Thyroid gland (tissue), 4 donors: ENCODE results near the gene IER5L. TPM values are rescaled to one million over a fixed set of nuclear protein-coding genes. Genes with fewer than 3 reads are reported as not detected.

Experiments used
- DNase-seq, 2 donors: peaks; one replicate each; pipeline ENCODE4 v3.0.0-alpha.2; 2019
- H3K27ac ChIP-seq, 3 donors: fragments of 200-600 bp; sonication (generic); 1 replicate in 2 of 3; 2 replicates in 1 of 3; pipeline ENCODE4 v1.5.1; 2016 to 2019; ENCODE audit warnings: mild to moderate bottlenecking in 1 of 3, moderate library complexity in 1 of 3
- H3K27me3 ChIP-seq: fragments of 200-600 bp; sonication (generic); one replicate; pipeline ENCODE4 v1.5.1; 2019
- H3K36me3 ChIP-seq, 2 donors: fragments of 200-600 bp; sonication (generic); one replicate each; pipeline ENCODE4 v1.5.1; 2016 to 2019
- H3K4me1 ChIP-seq, 2 donors: fragments of 200-600 bp; sonication (generic); one replicate each; pipeline ENCODE4 v1.5.1; 2017 to 2019
- H3K4me3 ChIP-seq, 3 donors: fragments of 200-600 bp; sonication (generic); replicated peaks in 1 of 3; 1 replicate in 2 of 3; 2 replicates in 1 of 3; pipeline ENCODE4 v1.5.1; 2016; ENCODE audit warnings: mild to moderate bottlenecking in 1 of 3
- H3K9me3 ChIP-seq: fragments of 200-600 bp; sonication (generic); one replicate; pipeline ENCODE4 v1.5.1; 2017
- POLR2A ChIP-seq, 2 donors: fragments of 450-650 bp; IDR thresholded peaks; one replicate each; pipeline ENCODE4 v1.6.1; 2017; ENCODE audit warnings: antibody characterized with exemption in 2 of 2, mild to moderate bottlenecking in 2 of 2, moderate library complexity in 1 of 2
- WGBS, 2 donors: methylation state at CpG; one replicate each; pipeline ENCODE4 v1.1.5; 2017; 5-methylcytosine and 5-hydroxymethylcytosine counted together
- intact Hi-C: fragments of 100-400 bp; cut with DNase I; formaldehyde crosslinking; loops from one replicate; pipeline ENCODE4 v1.15.1; 2023
- total RNA-seq, 4 donors: library from RNA; depleted of rRNA; stranded (reverse); fragments of >200 nt; gene quantifications; one replicate each; pipeline ENCODE4 v1.2.3, GENCODE V29; 2016
- TF ChIP-seq, protein P1 (sequence below), 6 experiments: fragments of 200-600 bp in 3 of 6; fragments of 450-650 bp in 3 of 6; sonication (generic) in 3 of 6; IDR thresholded peaks; one replicate each; pipeline ENCODE4 v1.5.1; 2016 to 2019; ENCODE audit warnings: antibody characterized with exemption in 6 of 6, mild to moderate bottlenecking in 2 of 6, inconsistent platforms in 1 of 6, moderate library complexity in 1 of 6

Gene IER5L
- total RNA-seq, 4 donors from 2014 or later: 7.8 to 20.2 (median 12.6) TPM

- peaks cover 38 to 61% of the 10 kb centered on the region in 2 donors for H3K4me1 ChIP-seq
- no peaks in the 10 kb centered on the region for H3K9me3 ChIP-seq
- H3K27ac ChIP-seq: peak overlapping the region; percentile 98 to 100 (median 100)
- 77 to 79% methylated on average over 8 to 9 of the region's 9 CpGs for WGBS, 2 donors
- no peak overlapping the region for H3K4me3 ChIP-seq
- TF ChIP-seq, protein P1, sequence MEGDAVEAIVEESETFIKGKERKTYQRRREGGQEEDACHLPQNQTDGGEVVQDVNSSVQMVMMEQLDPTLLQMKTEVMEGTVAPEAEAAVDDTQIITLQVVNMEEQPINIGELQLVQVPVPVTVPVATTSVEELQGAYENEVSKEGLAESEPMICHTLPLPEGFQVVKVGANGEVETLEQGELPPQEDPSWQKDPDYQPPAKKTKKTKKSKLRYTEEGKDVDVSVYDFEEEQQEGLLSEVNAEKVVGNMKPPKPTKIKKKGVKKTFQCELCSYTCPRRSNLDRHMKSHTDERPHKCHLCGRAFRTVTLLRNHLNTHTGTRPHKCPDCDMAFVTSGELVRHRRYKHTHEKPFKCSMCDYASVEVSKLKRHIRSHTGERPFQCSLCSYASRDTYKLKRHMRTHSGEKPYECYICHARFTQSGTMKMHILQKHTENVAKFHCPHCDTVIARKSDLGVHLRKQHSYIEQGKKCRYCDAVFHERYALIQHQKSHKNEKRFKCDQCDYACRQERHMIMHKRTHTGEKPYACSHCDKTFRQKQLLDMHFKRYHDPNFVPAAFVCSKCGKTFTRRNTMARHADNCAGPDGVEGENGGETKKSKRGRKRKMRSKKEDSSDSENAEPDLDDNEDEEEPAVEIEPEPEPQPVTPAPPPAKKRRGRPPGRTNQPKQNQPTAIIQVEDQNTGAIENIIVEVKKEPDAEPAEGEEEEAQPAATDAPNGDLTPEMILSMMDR (IDR thresholded peaks at IDR 0.05): no peak
- no peak for TF ChIP-seq POLR2A (IDR thresholded peaks at IDR 0.05)
- no peak for DNase-seq
- no peaks in the 10 kb centered on the region for H3K27me3 ChIP-seq
- intact Hi-C loops: loop anchor here (5.0 kb wide), 1 partner anchor 474 kb away; no protein-coding TSS in a partner anchor
- H3K36me3 ChIP-seq: peaks cover 20 to 24% of the 10 kb centered on the region in 2 donors
Measured at GRCh38 chr9:129138144-129138462, 40.0 kb downstream of the IER5L start.

DNA sequence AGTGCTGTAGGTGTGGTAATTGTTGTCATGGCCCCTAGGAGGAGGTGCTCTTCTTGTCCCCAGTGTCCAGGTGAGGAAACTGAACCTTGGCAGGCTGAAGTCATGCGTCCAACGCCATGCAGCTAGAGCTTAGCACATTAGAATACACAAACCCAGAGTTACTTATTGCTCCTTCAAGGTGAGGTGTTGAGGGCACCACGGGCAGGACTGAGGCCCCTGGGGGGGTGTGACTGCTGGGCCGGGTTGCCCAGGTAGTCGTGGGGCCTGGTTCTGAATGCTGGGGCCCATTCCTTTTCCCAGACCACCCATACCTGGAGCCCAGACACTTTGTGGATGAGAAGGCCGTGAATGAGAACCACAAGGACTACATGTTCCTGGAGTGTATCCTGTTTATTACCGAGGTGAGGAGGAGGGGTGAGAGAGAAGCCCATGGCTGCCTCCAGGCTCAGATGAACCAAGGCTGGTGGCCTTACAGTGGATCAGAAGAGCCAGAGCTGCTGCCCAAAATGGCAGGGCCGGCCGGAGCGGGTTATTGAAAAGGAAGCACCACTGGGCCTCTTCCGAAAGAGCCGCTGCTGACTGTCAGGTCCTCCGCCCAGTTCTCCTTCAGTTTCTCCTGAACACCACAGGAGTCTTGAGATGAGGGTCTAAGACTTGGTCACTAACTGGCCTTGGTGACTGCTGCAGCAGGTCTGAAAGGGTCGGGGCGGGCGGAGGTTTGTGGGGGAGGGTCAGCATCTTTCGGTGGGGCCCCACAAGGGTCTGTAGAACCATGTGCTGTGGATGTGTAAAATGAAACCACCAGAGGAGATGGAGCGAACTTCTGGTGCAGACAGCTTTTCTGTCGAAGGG lies 40.5 kb downstream of the IER5L start:
- H3K27me3 ChIP-seq: no peaks in the 10 kb centered on the region
- no peaks in the 10 kb centered on the region for H3K9me3 ChIP-seq
- peaks cover 20 to 24% of the 10 kb centered on the region in 2 donors for H3K36me3 ChIP-seq
- no peak for DNase-seq
- no peak overlapping the region for H3K4me3 ChIP-seq
- intact Hi-C loops: loop anchor here (5.0 kb wide), 1 partner anchor 475 kb away; no protein-coding TSS in a partner anchor
- H3K4me1 ChIP-seq: peaks cover 34 to 55% of the 10 kb centered on the region in 2 donors
- 81 to 85% methylated on average over 19 of the region's 19 CpGs for WGBS, 2 donors
- peak overlapping the region; percentile 98 to 100 (median 100) for H3K27ac ChIP-seq
- no peak for TF ChIP-seq POLR2A (IDR thresholded peaks at IDR 0.05)
- TF ChIP-seq, protein P1 (IDR thresholded peaks at IDR 0.05): no peak

GRCh38 chr9:129136446-129137035 lies 41.5 kb downstream of the IER5L start:
- no peaks in the 10 kb centered on the region for H3K27me3 ChIP-seq

GRCh38 chr9:129135476-129135875 lies 42.6 kb downstream of the IER5L start:
- Histone ChIP-seq H3K4me1 (peaks cover 14 to 41% of the 10 kb centered on the region in 2 donors), H3K27ac (no peak overlapping the region), H3K36me3 (peaks cover 20 to 24% of the 10 kb centered on the region in 2 donors), H3K4me3 (no peak overlapping the region), H3K27me3 (no peaks in the 10 kb centered on the region), H3K9me3 (no peaks in the 10 kb centered on the region)
- no peak for DNase-seq
- intact Hi-C loops: loop anchor here (5.0 kb wide), 1 partner anchor 477 kb away; no protein-coding TSS in a partner anchor
- WGBS, 2 donors: 87 to 95% methylated on average over 4 to 5 of the region's 6 CpGs
- TF ChIP-seq, protein P1 (IDR thresholded peaks at IDR 0.05): no peak
- no peak for TF ChIP-seq POLR2A (IDR thresholded peaks at IDR 0.05)

More at GRCh38 chr9:129136446-129137035, 41.5 kb downstream of the IER5L start:
- Histone ChIP-seq H3K36me3 (peaks cover 20 to 24% of the 10 kb centered on the region in 2 donors), H3K27ac (peak overlapping the region in 1 of 3 donors; percentile 98), H3K9me3 (no peaks in the 10 kb centered on the region), H3K4me3 (no peak overlapping the region), H3K4me1 (peaks cover 24 to 49% of the 10 kb centered on the region in 2 donors)
- TF ChIP-seq POLR2A (IDR thresholded peaks at IDR 0.05): no peak
- TF ChIP-seq, protein P1 (IDR thresholded peaks at IDR 0.05): no peak
- intact Hi-C loops: loop anchor here (5.0 kb wide), 1 partner anchor 476 kb away; no protein-coding TSS in a partner anchor
- DNase-seq: no peak
- 86 to 87% methylated on average over 15 to 16 of the region's 16 CpGs for whole genome bisulfite sequencing, 2 donors
